ENCODE measurements around the gene DLK1.

The DLK1 gene

GRCh38 chr14:100746326-100746725 lies 19.6 kb downstream of the DLK1 start:
- TF ChIP-seq, protein P1, sequence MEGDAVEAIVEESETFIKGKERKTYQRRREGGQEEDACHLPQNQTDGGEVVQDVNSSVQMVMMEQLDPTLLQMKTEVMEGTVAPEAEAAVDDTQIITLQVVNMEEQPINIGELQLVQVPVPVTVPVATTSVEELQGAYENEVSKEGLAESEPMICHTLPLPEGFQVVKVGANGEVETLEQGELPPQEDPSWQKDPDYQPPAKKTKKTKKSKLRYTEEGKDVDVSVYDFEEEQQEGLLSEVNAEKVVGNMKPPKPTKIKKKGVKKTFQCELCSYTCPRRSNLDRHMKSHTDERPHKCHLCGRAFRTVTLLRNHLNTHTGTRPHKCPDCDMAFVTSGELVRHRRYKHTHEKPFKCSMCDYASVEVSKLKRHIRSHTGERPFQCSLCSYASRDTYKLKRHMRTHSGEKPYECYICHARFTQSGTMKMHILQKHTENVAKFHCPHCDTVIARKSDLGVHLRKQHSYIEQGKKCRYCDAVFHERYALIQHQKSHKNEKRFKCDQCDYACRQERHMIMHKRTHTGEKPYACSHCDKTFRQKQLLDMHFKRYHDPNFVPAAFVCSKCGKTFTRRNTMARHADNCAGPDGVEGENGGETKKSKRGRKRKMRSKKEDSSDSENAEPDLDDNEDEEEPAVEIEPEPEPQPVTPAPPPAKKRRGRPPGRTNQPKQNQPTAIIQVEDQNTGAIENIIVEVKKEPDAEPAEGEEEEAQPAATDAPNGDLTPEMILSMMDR (IDR thresholded peaks at IDR 0.05; ENCODE audit: insufficient read depth, low read depth, low read length, missing control alignments): no peak
- H3K4me3 ChIP-seq (ENCODE audit: low read length): no peak overlapping the region
- DNase-seq (ENCODE audit: low read depth): no peak

DNA sequence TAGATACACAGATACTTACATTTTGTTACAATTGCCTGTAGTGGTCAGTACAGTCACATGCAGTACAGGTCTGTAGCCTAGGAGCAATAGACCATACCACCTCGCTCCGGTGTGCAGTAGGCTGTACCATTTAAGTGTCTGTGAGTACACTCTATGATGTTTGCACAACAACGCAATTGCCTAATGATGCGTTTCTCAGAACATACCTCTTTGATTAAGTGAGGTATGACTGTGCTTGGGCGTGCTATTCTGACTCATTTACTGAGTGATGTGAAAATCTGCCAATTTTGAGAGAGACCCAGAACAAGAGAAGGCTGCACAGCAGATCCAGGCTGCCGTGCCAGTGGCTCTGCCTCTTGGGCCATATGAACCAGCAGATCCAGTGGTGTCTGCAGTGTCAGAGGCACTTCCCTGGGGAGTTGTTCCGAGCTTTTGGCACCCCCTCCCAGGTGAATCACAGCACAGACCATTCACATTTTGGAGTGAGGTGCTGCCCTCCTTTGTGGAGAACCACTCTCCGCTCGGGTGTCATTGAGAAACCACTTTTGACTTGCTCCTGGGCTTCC lies 20.4 kb downstream of the DLK1 start:
- DNase-seq (ENCODE audit: low read depth): peak; percentile 98
- TF ChIP-seq, protein P1 (IDR thresholded peaks at IDR 0.05; ENCODE audit: insufficient read depth, low read depth, low read length, missing control alignments): no peak
- no peak overlapping the region for H3K4me3 ChIP-seq (ENCODE audit: low read length)

DNA sequence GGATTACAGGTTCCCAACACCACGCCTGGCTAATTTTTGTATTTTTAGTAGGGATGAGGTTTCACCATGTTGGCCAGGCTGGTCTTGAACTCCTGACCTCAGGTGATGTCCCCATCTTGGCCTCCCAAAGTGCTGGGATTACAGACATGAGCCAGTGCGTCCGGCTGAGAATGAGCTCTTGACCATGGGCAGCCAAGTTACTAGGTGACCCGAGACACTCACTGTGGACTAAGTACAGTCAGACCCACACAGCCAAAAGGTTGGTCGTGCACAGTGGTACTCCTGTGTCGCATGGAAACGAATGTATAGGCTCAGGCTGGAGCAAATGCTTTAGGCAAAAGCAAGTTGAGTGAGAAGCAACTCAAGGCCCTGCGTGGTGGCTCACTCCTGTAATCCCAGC lies 21.0 kb downstream of the DLK1 start:
- TF ChIP-seq, protein P1 (IDR thresholded peaks at IDR 0.05; ENCODE audit: insufficient read depth, low read depth, low read length, missing control alignments): no peak
- peak; percentile 5 for DNase-seq (ENCODE audit: low read depth)
- H3K4me3 ChIP-seq (ENCODE audit: low read length): no peak overlapping the region

GRCh38 chr14:100748403-100748802 lies 21.7 kb downstream of the DLK1 start:
- no peak for DNase-seq (ENCODE audit: low read depth)
- TF ChIP-seq, protein P1 (IDR thresholded peaks at IDR 0.05; ENCODE audit: insufficient read depth, low read depth, low read length, missing control alignments): no peak
- no peak overlapping the region for H3K4me3 ChIP-seq (ENCODE audit: low read length)

DNA sequence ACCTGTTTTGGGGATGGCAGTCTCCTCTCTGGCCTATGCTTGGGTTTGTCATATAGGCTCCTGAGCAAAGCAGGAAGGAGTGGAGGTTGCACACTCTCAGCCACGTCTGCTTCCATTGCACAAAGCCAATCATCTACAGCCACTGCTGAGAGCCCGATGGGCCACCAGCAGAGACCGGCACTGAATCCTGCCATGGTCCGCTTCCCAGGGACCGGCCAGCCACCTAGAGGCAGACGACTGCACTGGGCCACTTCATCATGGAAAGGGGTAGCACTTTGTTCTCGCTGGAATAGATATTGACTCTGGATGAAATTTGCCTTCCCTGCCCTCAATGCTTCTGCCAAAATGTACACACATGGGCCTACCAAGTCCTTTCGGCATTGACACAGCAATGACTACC lies 22.3 kb downstream of the DLK1 start:
- DNase-seq (ENCODE audit: low read depth): no peak
- TF ChIP-seq, protein P1 (IDR thresholded peaks at IDR 0.05; ENCODE audit: insufficient read depth, low read depth, low read length, missing control alignments): no peak
- no peak overlapping the region for H3K4me3 ChIP-seq (ENCODE audit: low read length)

GRCh38 chr14:100749967-100750597 lies 23.4 kb downstream of the DLK1 start:
- TF ChIP-seq, protein P1 (IDR thresholded peaks at IDR 0.05; ENCODE audit: insufficient read depth, low read depth, low read length, missing control alignments): no peak
- no peak for DNase-seq (ENCODE audit: low read depth)
- no peak overlapping the region for H3K4me3 ChIP-seq (ENCODE audit: low read length)

All from epithelial cell of esophagus (primary cell).